Vagina (tissue), 2 donors: ENCODE data around the gene FAM237B. TPM values are rescaled to one million over a fixed set of nuclear protein-coding genes. Genes with fewer than 3 reads are reported as not detected.

Experiments
- DNase-seq, 2 donors: peaks; one replicate each; pipeline ENCODE4 v3.0.0-alpha.2; 2017; ENCODE audit errors: extremely low spot score in 2 of 2
- H3K27ac ChIP-seq: fragments of 200-600 bp; sonication (generic); one replicate; pipeline ENCODE4 v1.5.1; 2019
- H3K27me3 ChIP-seq: fragments of 200-600 bp; sonication (generic); one replicate; pipeline ENCODE4 v1.5.1; 2019
- H3K36me3 ChIP-seq, 2 donors: fragments of 200-600 bp; sonication (generic); one replicate each; pipeline ENCODE4 v1.5.1; 2017 to 2019
- H3K4me1 ChIP-seq: fragments of 200-600 bp; sonication (generic); one replicate; pipeline ENCODE4 v1.5.1; 2019
- H3K4me3 ChIP-seq, 2 donors: fragments of 200-600 bp; sonication (generic); 1 replicate in 1 of 2; 2 replicates in 1 of 2; pipeline ENCODE4 v1.5.1; 2016 to 2019
- H3K9me3 ChIP-seq: fragments of 200-600 bp; sonication (generic); one replicate; pipeline ENCODE4 v1.5.1; 2019
- POLR2A ChIP-seq, 2 donors: fragments of 450-650 bp; IDR thresholded peaks; one replicate each; pipeline ENCODE4 v1.6.1; 2017; ENCODE audit warnings: antibody characterized with exemption in 2 of 2, mild to moderate bottlenecking in 2 of 2, moderate library complexity in 2 of 2
- POLR2AphosphoS5 ChIP-seq, 2 donors: sonication (generic); formaldehyde crosslinking; IDR thresholded peaks; one replicate each; pipeline ENCODE4 v1.9.0; 2017; ENCODE audit warnings: antibody characterized with exemption in 2 of 2, mild to moderate bottlenecking in 2 of 2, low read depth in 1 of 2; ENCODE audit not compliant: insufficient read depth in 1 of 2
- intact Hi-C: fragments of 100-400 bp; cut with DNase I; formaldehyde crosslinking; loops from one replicate; pipeline ENCODE4 v1.15.1; 2023
- total RNA-seq: library from RNA; depleted of rRNA; stranded (reverse); fragments of >200 nt; gene quantifications from one replicate; pipeline ENCODE4 v1.2.3, GENCODE V29; 2016
- TF ChIP-seq, protein P1 (sequence below), 3 experiments: fragments of 450-650 bp in 2 of 3; fragments of 200-600 bp in 1 of 3; sonication (generic) in 1 of 3; IDR thresholded peaks; one replicate each; pipeline ENCODE4 v1.5.1; 2017 to 2019; ENCODE audit warnings: antibody characterized with exemption in 3 of 3, mild to moderate bottlenecking in 2 of 3, moderate library complexity in 2 of 3

FAM237B gene
- total RNA-seq, 1 donor from 2014 or later, result not detected

DNA sequence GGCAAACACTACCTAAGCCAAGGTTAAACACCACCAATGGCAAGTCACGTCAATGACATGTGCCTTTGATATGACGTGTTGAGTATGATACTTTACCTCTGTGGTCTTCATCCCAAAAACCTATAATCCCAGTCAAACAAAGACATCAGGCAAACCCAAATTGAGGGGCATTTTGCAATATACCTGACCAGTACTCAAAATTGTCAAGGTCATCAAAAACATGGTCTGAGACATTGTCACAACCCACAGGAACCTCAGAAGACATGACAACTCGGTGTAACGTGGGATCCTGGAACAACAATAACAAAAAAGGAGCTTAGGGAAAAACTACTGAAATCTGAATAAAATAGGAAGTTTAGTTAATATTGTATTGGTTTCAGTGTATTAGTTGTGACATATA lies 7.2 kb downstream of the FAM237B start:
- no peak for DNase-seq
- Histone ChIP-seq H3K36me3 (no peaks in the 10 kb centered on the region), H3K27ac (no peak overlapping the region), H3K4me3 (no peak overlapping the region), H3K4me1 (no peaks in the 10 kb centered on the region), H3K27me3 (no peaks in the 10 kb centered on the region), H3K9me3 (no peaks in the 10 kb centered on the region)
- intact Hi-C loops, result no loop called here
- TF ChIP-seq POLR2AphosphoS5 (IDR thresholded peaks at IDR 0.05; ENCODE audit: insufficient read depth in 1 of 2, low read depth in 1 of 2) (no peak), POLR2A (IDR thresholded peaks at IDR 0.05) (no peak)
- TF ChIP-seq, protein P1, sequence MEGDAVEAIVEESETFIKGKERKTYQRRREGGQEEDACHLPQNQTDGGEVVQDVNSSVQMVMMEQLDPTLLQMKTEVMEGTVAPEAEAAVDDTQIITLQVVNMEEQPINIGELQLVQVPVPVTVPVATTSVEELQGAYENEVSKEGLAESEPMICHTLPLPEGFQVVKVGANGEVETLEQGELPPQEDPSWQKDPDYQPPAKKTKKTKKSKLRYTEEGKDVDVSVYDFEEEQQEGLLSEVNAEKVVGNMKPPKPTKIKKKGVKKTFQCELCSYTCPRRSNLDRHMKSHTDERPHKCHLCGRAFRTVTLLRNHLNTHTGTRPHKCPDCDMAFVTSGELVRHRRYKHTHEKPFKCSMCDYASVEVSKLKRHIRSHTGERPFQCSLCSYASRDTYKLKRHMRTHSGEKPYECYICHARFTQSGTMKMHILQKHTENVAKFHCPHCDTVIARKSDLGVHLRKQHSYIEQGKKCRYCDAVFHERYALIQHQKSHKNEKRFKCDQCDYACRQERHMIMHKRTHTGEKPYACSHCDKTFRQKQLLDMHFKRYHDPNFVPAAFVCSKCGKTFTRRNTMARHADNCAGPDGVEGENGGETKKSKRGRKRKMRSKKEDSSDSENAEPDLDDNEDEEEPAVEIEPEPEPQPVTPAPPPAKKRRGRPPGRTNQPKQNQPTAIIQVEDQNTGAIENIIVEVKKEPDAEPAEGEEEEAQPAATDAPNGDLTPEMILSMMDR (IDR thresholded peaks at IDR 0.05), result no peak

DNA sequence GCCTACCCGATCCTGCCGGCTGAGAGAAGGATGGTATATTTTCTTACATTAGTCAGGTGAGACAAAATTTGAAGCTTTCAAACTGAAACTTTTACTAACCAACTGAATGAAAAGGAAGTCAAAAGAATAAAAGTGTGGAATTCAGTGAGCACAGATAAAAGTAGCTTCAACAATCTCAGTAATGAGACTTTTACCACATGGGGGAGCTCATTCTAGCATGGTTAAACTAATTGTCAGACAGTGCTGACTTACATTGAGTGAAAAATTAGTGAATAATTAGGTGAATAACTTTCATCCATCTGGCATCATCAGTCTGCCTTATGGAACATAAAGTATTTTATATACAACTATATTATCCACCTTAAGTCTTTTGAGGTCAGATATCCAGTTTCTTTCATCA lies 8.4 kb downstream of the FAM237B start:
- H3K4me1 ChIP-seq, result no peaks in the 10 kb centered on the region
- H3K27ac ChIP-seq, result no peak overlapping the region
- no peaks in the 10 kb centered on the region for H3K9me3 ChIP-seq
- H3K36me3 ChIP-seq, result no peaks in the 10 kb centered on the region
- no peak for DNase-seq
- TF ChIP-seq POLR2AphosphoS5 (IDR thresholded peaks at IDR 0.05; ENCODE audit: insufficient read depth in 1 of 2, low read depth in 1 of 2) (no peak), POLR2A (IDR thresholded peaks at IDR 0.05) (no peak)
- TF ChIP-seq, protein P1 (IDR thresholded peaks at IDR 0.05), result no peak
- no peak overlapping the region for H3K4me3 ChIP-seq
- no peaks in the 10 kb centered on the region for H3K27me3 ChIP-seq
- intact Hi-C loops, result no loop called here

DNA sequence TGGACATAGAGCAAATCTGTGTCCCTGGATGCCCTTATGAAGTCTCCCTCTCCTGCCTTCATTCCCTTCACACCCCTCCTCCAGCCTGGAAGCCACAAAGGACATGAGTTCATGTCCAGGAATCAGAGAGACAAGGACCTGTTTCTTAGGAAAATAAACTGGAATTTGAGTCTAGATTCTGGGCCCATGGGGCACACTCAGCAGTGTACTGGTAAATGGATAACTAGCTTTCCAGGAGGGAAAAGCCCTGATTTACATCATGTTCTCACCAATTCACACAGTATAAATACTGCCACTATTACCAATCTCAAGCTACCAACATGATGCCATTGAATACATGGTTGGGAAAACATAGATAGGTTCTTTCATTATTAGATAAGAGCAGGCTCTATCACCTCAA lies 9.9 kb downstream of the FAM237B start:
- no peaks in the 10 kb centered on the region for H3K9me3 ChIP-seq
- no peak overlapping the region for H3K4me3 ChIP-seq
- no peaks in the 10 kb centered on the region for H3K36me3 ChIP-seq
- H3K27me3 ChIP-seq, result no peaks in the 10 kb centered on the region
- TF ChIP-seq, protein P1 (IDR thresholded peaks at IDR 0.05), result no peak
- no peak for TF ChIP-seq POLR2A (IDR thresholded peaks at IDR 0.05)
- no peak for TF ChIP-seq POLR2AphosphoS5 (IDR thresholded peaks at IDR 0.05; ENCODE audit: insufficient read depth in 1 of 2, low read depth in 1 of 2)
- no peaks in the 10 kb centered on the region for H3K4me1 ChIP-seq
- no peak for DNase-seq
- no peak overlapping the region for H3K27ac ChIP-seq
- intact Hi-C loops, result no loop called here

DNA sequence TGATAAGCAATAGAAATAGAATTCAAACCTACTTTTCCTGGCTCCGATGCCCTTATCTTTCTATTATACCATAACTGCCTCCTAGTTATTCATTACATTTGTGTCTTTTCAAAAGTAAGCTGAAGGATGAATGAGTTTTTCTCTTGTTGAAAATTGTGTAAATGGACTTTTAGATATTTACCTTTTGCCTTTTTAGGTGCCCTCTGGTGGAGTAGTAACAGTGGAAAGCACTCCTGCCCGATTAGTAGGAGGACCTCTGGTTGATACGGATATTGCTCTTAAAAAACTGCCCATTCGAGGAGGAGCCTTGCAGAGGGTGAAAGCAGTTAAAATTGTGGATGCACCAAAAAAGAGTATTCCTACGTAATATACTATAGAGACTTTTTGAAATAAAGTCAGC lies 11.2 kb downstream of the FAM237B start:
- no peaks in the 10 kb centered on the region for H3K4me1 ChIP-seq
- no peak overlapping the region for H3K27ac ChIP-seq
- no peak for TF ChIP-seq POLR2A (IDR thresholded peaks at IDR 0.05)
- TF ChIP-seq, protein P1 (IDR thresholded peaks at IDR 0.05), result no peak
- no peak for TF ChIP-seq POLR2AphosphoS5 (IDR thresholded peaks at IDR 0.05; ENCODE audit: insufficient read depth in 1 of 2, low read depth in 1 of 2)
- intact Hi-C loops, result no loop called here
- H3K27me3 ChIP-seq, result no peaks in the 10 kb centered on the region
- DNase-seq, result no peak
- no peaks in the 10 kb centered on the region for H3K9me3 ChIP-seq
- H3K36me3 ChIP-seq, result no peaks in the 10 kb centered on the region
- no peak overlapping the region for H3K4me3 ChIP-seq

DNA sequence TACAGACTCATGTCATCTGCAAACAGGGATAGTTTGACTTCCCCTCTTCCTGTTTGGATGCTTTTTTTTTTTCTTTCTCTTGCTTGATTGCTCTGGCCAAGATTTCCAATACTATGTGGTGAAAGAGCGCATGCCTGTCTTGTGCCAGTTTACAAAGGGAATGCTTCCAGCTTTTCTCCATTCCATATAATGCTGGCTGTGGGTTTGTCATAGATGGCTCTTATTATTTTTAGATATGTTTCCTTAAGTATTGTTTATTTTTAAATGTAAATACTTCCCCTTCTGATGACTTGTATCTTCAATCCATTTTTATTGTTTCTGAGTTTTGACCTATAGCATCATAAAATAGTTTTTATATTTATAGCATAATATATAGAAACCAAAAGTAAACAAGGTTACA lies 17.9 kb downstream of the FAM237B start:
- intact Hi-C loops, result no loop called here
- H3K9me3 ChIP-seq, result no peaks in the 10 kb centered on the region
- no peak for DNase-seq
- TF ChIP-seq, protein P1 (IDR thresholded peaks at IDR 0.05), result no peak
- TF ChIP-seq POLR2AphosphoS5 (IDR thresholded peaks at IDR 0.05; ENCODE audit: insufficient read depth in 1 of 2, low read depth in 1 of 2) (no peak), POLR2A (IDR thresholded peaks at IDR 0.05) (no peak)
- no peaks in the 10 kb centered on the region for H3K27me3 ChIP-seq
- no peak overlapping the region for H3K27ac ChIP-seq
- no peaks in the 10 kb centered on the region for H3K4me1 ChIP-seq
- no peak overlapping the region for H3K4me3 ChIP-seq
- H3K36me3 ChIP-seq, result no peaks in the 10 kb centered on the region
